ENCODE data around the gene SLC6A3.

SLC6A3 gene

DNA sequence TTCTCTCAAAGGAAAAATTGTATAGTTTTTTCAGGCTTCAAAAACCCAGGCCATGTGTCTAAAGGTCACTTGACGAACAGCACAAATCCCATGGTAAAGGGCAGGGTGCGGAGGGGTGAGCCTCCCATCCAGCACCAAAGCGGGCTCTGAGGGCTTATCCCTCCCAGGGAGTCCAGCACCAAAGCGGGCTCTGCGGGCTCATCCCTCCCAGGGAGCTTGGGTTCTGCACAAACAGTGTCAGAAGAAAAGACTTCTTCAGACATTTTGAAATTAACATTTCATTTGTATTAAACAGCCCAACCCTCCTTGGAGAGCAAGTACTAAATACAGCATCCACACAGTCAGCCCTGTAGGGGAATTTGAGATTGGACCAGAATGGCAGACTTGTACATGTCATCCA lies 57.4 kb downstream of the SLC6A3 start:
- TF ChIP-seq TAF1 (IDR thresholded peaks at IDR 0.05; ENCODE audit: borderline replicate concordance, insufficient read depth, low read length) (no peak), SIN3A (IDR thresholded peaks at IDR 0.05; ENCODE audit: borderline replicate concordance, insufficient read depth, low read length) (no peak), REST (IDR thresholded peaks at IDR 0.05; ENCODE audit: insufficient read depth in 1 of 2, low read depth in 2 of 2, low read length in 2 of 2) (no peak), POLR2AphosphoS5 (IDR thresholded peaks at IDR 0.05; ENCODE audit: low read depth, low read length) (no peak), FOXP2 (optimal IDR thresholded peaks at IDR 0.05; ENCODE audit: borderline replicate concordance, extremely low read depth, extremely low read length, insufficient read depth) (no peak)

DNA sequence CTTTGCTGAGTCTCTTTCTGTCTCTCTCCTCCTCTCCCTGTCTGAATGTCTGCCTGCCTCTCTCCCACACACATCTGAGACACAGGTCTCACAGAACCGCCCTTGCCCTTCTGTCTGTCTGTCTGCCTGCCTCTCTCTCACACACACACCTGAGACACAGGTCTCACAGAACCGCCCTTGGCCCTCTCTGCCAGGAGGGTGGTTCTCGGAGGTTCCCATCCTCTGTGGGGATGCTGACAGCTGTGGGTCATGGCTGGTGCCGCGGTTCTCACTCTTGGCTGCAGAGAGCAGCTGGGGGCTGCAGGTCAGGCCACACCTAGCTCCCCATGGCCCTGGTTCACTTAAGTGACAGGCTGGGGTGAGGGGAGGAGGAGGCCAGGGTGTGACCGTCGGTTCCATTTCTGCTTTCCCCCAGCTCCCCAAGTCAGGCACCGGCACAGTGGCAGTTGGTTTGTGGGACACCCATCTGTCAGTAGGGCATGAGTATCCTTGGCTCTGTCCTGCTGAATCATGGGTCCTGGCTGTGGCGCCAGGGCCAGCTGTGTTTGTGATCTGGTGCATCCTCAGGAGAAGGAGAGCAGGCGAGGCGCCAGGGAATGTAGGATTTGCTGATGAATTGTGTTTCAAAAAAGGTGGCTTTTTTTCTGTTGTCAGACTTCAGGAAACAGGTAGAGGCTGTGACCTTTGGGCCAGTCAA lies 58.0 kb downstream of the SLC6A3 start:
- TF ChIP-seq REST (IDR thresholded peaks at IDR 0.05; ENCODE audit: insufficient read depth in 1 of 2, low read depth in 2 of 2, low read length in 2 of 2) = no peak
- TF ChIP-seq POLR2AphosphoS5 (IDR thresholded peaks at IDR 0.05; ENCODE audit: low read depth, low read length) = no peak
- no peak for TF ChIP-seq FOXP2 (optimal IDR thresholded peaks at IDR 0.05; ENCODE audit: borderline replicate concordance, extremely low read depth, extremely low read length, insufficient read depth)
- no peak for TF ChIP-seq SIN3A (IDR thresholded peaks at IDR 0.05; ENCODE audit: borderline replicate concordance, insufficient read depth, low read length)
- TF ChIP-seq TAF1 (IDR thresholded peaks at IDR 0.05; ENCODE audit: borderline replicate concordance, insufficient read depth, low read length) = no peak

- TF ChIP-seq SIN3A (IDR thresholded peaks at IDR 0.05; ENCODE audit: borderline replicate concordance, insufficient read depth, low read length) = no peak
- no peak for TF ChIP-seq REST (IDR thresholded peaks at IDR 0.05; ENCODE audit: insufficient read depth in 1 of 2, low read depth in 2 of 2, low read length in 2 of 2)
- TF ChIP-seq POLR2AphosphoS5 (IDR thresholded peaks at IDR 0.05; ENCODE audit: low read depth, low read length) = no peak
- no peak for TF ChIP-seq TAF1 (IDR thresholded peaks at IDR 0.05; ENCODE audit: borderline replicate concordance, insufficient read depth, low read length)
Measured at GRCh38 chr5:1386274-1386717, 58.9 kb downstream of the SLC6A3 start.

- TF ChIP-seq FOXP2 (optimal IDR thresholded peaks at IDR 0.05; ENCODE audit: borderline replicate concordance, extremely low read depth, extremely low read length, insufficient read depth) (no peak), REST (IDR thresholded peaks at IDR 0.05; ENCODE audit: insufficient read depth in 1 of 2, low read depth in 2 of 2, low read length in 2 of 2) (no peak), POLR2AphosphoS5 (IDR thresholded peaks at IDR 0.05; ENCODE audit: low read depth, low read length) (no peak), SIN3A (IDR thresholded peaks at IDR 0.05; ENCODE audit: borderline replicate concordance, insufficient read depth, low read length) (no peak), TAF1 (IDR thresholded peaks at IDR 0.05; ENCODE audit: borderline replicate concordance, insufficient read depth, low read length) (no peak)
Measured at GRCh38 chr5:1385395-1386273, 59.6 kb downstream of the SLC6A3 start.
